H1 (cell line): ENCODE results near the gene SEH1L. TPM values are rescaled to one million over a fixed set of nuclear protein-coding genes. Genes with fewer than 3 reads are reported as not detected.

Experiments
- CTCF ChIA-PET: fragments of 300-600 bp; sonication (Branson Sonifier 250); formaldehyde crosslinking; loops from one replicate; lab custom pipeline; 2021; ENCODE audit not compliant: partially characterized antibody; lab: Charles Lee
- POLR2A ChIA-PET: fragments of 300-600 bp; sonication (Branson Sonifier 250); formaldehyde crosslinking; loops from one replicate; lab custom pipeline; 2021; ENCODE audit warnings: inconsistent platforms; ENCODE audit not compliant: partially characterized antibody; lab: Charles Lee
- DNase-seq, 2 experiments: peaks; one replicate each; pipeline versions ENCODE4 v3.0.0 to v3.0.0-alpha.2; 2010 to 2022; ENCODE audit warnings: low spot score in 2 of 2, low read depth in 1 of 2, mixed read lengths in 1 of 2
- FAIRE-seq: peaks from 2 replicates; lab custom pipeline; 2011; peaks lifted over from hg19 to GRCh38; lab: Jason Lieb, UNC
- H2AFZ ChIP-seq: 2 replicates; pipeline ENCODE4 v1.8.1; 2012; ENCODE audit warnings: low read length, inconsistent platforms
- H2AK5ac ChIP-seq: 2 replicates; pipeline ENCODE4 v1.6.1; 2013; ENCODE audit warnings: low read depth, low read length
- H2BK120ac ChIP-seq: replicated peaks from 2 replicates; pipeline ENCODE3; 2013; ENCODE audit warnings: low read depth, low read length, inconsistent platforms
- H2BK12ac ChIP-seq: 2 replicates; pipeline ENCODE4 v1.6.1; 2013; ENCODE audit warnings: low read depth, low read length
- H2BK15ac ChIP-seq: 2 replicates; pipeline ENCODE4 v1.6.1; 2013; ENCODE audit warnings: low read length
- H2BK20ac ChIP-seq: 2 replicates; pipeline ENCODE4 v1.6.1; 2013; ENCODE audit warnings: low read length
- H2BK5ac ChIP-seq: 2 replicates; pipeline ENCODE4 v1.6.1; 2013; ENCODE audit warnings: low read depth, low read length
- H3K14ac ChIP-seq: 2 replicates; pipeline ENCODE4 v1.6.1; 2013; ENCODE audit warnings: inconsistent platforms; ENCODE audit not compliant: insufficient read length
- H3K18ac ChIP-seq: 2 replicates; pipeline ENCODE4 v1.6.1; 2013; ENCODE audit warnings: low read length; ENCODE audit errors: extremely low read depth
- H3K23ac ChIP-seq: 2 replicates; pipeline ENCODE4 v1.6.1; 2013; ENCODE audit warnings: inconsistent platforms; ENCODE audit not compliant: insufficient read length
- H3K23me2 ChIP-seq: 2 replicates; pipeline ENCODE4 v1.6.1; 2013; ENCODE audit warnings: low read depth, low read length
- H3K27ac ChIP-seq: 2 replicates; pipeline ENCODE4 v1.6.1; 2011; ENCODE audit warnings: low read depth, low read length, inconsistent platforms
- H3K27me3 ChIP-seq, 4 experiments: replicated peaks in 1 of 4; 1 replicate in 1 of 4; 2 replicates in 3 of 4; pipeline versions ENCODE4 v1.6.1 to v1.8.1; 2011 to 2013; ENCODE audit warnings: low read length in 3 of 4, mild to moderate bottlenecking in 3 of 4, inconsistent platforms in 2 of 4, mixed read lengths in 2 of 4, moderate library complexity in 1 of 4; ENCODE audit not compliant: control insufficient read depth in 3 of 4, insufficient read depth in 3 of 4; ENCODE audit errors: extremely low read depth in 1 of 4
- H3K36me3 ChIP-seq, 4 experiments: 2 replicates each; pipeline versions ENCODE4 v1.6.1 to v1.8.1; 2011 to 2013; ENCODE audit warnings: mild to moderate bottlenecking in 4 of 4, low read length in 3 of 4, moderate library complexity in 2 of 4, control low read depth in 1 of 4, inconsistent platforms in 1 of 4; ENCODE audit not compliant: insufficient read depth in 4 of 4, control insufficient read depth in 2 of 4
- H3K4ac ChIP-seq: replicated peaks from 2 replicates; pipeline ENCODE3; 2013; ENCODE audit warnings: low read length, low read depth, mixed read lengths, inconsistent platforms; ENCODE audit not compliant: insufficient read length
- H3K4me1 ChIP-seq, 4 experiments: replicated peaks in 1 of 4; 1 replicate in 1 of 4; 2 replicates in 3 of 4; pipeline versions ENCODE4 v1.6.1 to v1.8.1; 2011 to 2013; ENCODE audit warnings: low read length in 3 of 4, inconsistent platforms in 2 of 4, mixed read lengths in 1 of 4; ENCODE audit not compliant: insufficient read depth in 4 of 4, control insufficient read depth in 3 of 4
- H3K4me2 ChIP-seq, 2 experiments: 2 replicates each; pipeline versions ENCODE4 v1.6.1 to v1.8.1; 2011 to 2013; ENCODE audit warnings: low read depth in 2 of 2, low read length in 2 of 2, control low read depth in 1 of 2, inconsistent platforms in 1 of 2, mild to moderate bottlenecking in 1 of 2; ENCODE audit not compliant: insufficient read depth in 1 of 2
- H3K4me3 ChIP-seq, 4 experiments: fragments of 200-600, 300-600 bp in 1 of 4; sonication (generic), shearing (Covaris generic), sonication (Bioruptor Twin) in 1 of 4; 2 replicates each; pipeline versions ENCODE4 v1.5.1 to v1.8.1; 2011 to 2016; ENCODE audit warnings: low read length in 4 of 4, low read depth in 3 of 4, control low read depth in 2 of 4, inconsistent platforms in 2 of 4, mild to moderate bottlenecking in 2 of 4, mixed read lengths in 1 of 4, moderate library complexity in 1 of 4; ENCODE audit not compliant: insufficient read depth in 2 of 4; ENCODE audit errors: extremely low read depth in 1 of 4
- H3K56ac ChIP-seq: replicated peaks from 2 replicates; pipeline ENCODE3; 2013; ENCODE audit warnings: low read depth, mild to moderate bottlenecking, mixed read lengths, low read length, inconsistent platforms; ENCODE audit not compliant: insufficient read length
- H3K79me1 ChIP-seq: 2 replicates; pipeline ENCODE4 v1.6.1; 2013; ENCODE audit warnings: low read depth, low read length, control low read depth
- H3K79me2 ChIP-seq, 2 experiments: 2 replicates each; pipeline versions ENCODE4 v1.6.1 to v1.8.1; 2012 to 2013; ENCODE audit warnings: low read length in 2 of 2, mild to moderate bottlenecking in 2 of 2, inconsistent platforms in 1 of 2; ENCODE audit not compliant: insufficient read depth in 2 of 2, control insufficient read depth in 1 of 2
- H3K9ac ChIP-seq, 4 experiments: replicated peaks in 1 of 4; 1 replicate in 1 of 4; 2 replicates in 3 of 4; pipeline versions ENCODE4 v1.6.1 to v1.8.1; 2011 to 2013; ENCODE audit warnings: low read depth in 3 of 4, low read length in 3 of 4, control low read depth in 2 of 4, mild to moderate bottlenecking in 2 of 4, moderate library complexity in 2 of 4, inconsistent platforms in 1 of 4; ENCODE audit errors: extremely low read depth in 1 of 4
- H3K9me3 ChIP-seq, 2 experiments: 2 replicates each; pipeline versions ENCODE4 v1.6.1 to v1.8.1; 2012 to 2013; ENCODE audit warnings: mild to moderate bottlenecking in 2 of 2, moderate library complexity in 2 of 2, control low read depth in 1 of 2, inconsistent platforms in 1 of 2, low read depth in 1 of 2, low read length in 1 of 2, mixed read lengths in 1 of 2; ENCODE audit not compliant: insufficient read depth in 2 of 2
- H4K20me1 ChIP-seq, 2 experiments: replicated peaks in 1 of 2; 2 replicates each; pipeline versions ENCODE3 to v1.8.1; 2011 to 2013; ENCODE audit warnings: inconsistent platforms in 2 of 2, low read length in 2 of 2, mild to moderate bottlenecking in 1 of 2; ENCODE audit not compliant: insufficient read depth in 2 of 2, control insufficient read depth in 1 of 2
- H4K5ac ChIP-seq: 2 replicates; pipeline ENCODE4 v1.6.1; 2013; ENCODE audit warnings: low read length, low read depth, mixed read lengths, inconsistent platforms; ENCODE audit not compliant: insufficient read length
- H4K8ac ChIP-seq: 2 replicates; pipeline ENCODE4 v1.8.0; 2013; ENCODE audit warnings: mild to moderate bottlenecking, moderate library complexity, low read length, inconsistent platforms; ENCODE audit not compliant: insufficient read depth; ENCODE audit errors: extremely low read depth
- H4K91ac ChIP-seq: replicated peaks from 2 replicates; pipeline ENCODE3; 2013; ENCODE audit warnings: low read length, mixed read lengths, inconsistent platforms; ENCODE audit not compliant: insufficient read length
- E2F6 ChIP-seq: IDR thresholded peaks from 2 replicates; pipeline ENCODE4 v1.6.1; 2012; ENCODE audit warnings: inconsistent platforms
- EGR1 ChIP-seq: IDR thresholded peaks from 2 replicates; pipeline ENCODE4 v1.6.1; 2011; ENCODE audit warnings: low read depth, low read length, borderline replicate concordance
- HDAC2 ChIP-seq, 2 experiments: fragments of 300-600 bp in 1 of 2; sonication (generic) in 1 of 2; IDR thresholded peaks; 2 replicates each; pipeline ENCODE4 v1.6.1; 2011 to 2012; ENCODE audit warnings: low read depth in 2 of 2, low read length in 2 of 2, mild to moderate bottlenecking in 2 of 2, moderate library complexity in 2 of 2, borderline replicate concordance in 1 of 2, inconsistent platforms in 1 of 2
- SAP30 ChIP-seq: fragments of 300-600 bp; sonication (generic); IDR thresholded peaks from 2 replicates; pipeline ENCODE4 v1.7.1; 2012; ENCODE audit warnings: low read length, moderate library complexity, mild to moderate bottlenecking, inconsistent platforms; ENCODE audit not compliant: insufficient read depth, insufficient replicate concordance
- SP4 ChIP-seq: IDR thresholded peaks from 2 replicates; pipeline ENCODE4 v1.6.1; 2012; ENCODE audit warnings: low read length, inconsistent platforms
- SUZ12 ChIP-seq: fragments of 200-600 bp; sonication (generic); IDR thresholded peaks from 2 replicates; pipeline ENCODE4 v1.6.1; 2012; ENCODE audit warnings: mild to moderate bottlenecking, inconsistent platforms, low read length, moderate library complexity, mixed read lengths
- WGBS, 2 experiments: shearing (Covaris generic) in 1 of 2; methylation state at CpG; one replicate each; pipeline versions ENCODE4 v1.1.6 to v1.1.7; 2013 to 2015; ENCODE audit warnings: low lambda C conversion rate in 2 of 2, mixed read lengths in 2 of 2, inconsistent platforms in 1 of 2, low coverage in 1 of 2, missing lambda C conversion rate in 1 of 2; ENCODE audit not compliant: insufficient replicate concordance in 2 of 2, insufficient coverage in 1 of 2, insufficient read length in 1 of 2; ENCODE audit errors: extremely low coverage in 1 of 2, missing lambda C conversion rate in 1 of 2; 5-methylcytosine and 5-hydroxymethylcytosine counted together
- long read RNA-seq, 2 experiments: library from RNA in 1 of 2; library from capped mRNA in 1 of 2; stranded (forward); transcript quantifications; one replicate each; pipeline ENCODE4 v2.0.0, GENCODE V29; 2021; ENCODE audit warnings: inconsistent platforms in 1 of 2
- polyA minus RNA-seq, 3 experiments: library from RNA; depleted of rRNA, polyadenylated mRNA; stranded (reverse); fragments of >200 nt; gene quantifications; 1 replicate in 2 of 3; 2 replicates in 1 of 3; pipeline ENCODE4 v1.2.3, GENCODE V29; 2011
- polyA plus RNA-seq, 7 experiments: library from polyadenylated mRNA; depleted of rRNA in 3 of 7; stranded (reverse) in 5 of 7; unstranded in 2 of 7; fragments of >200 nt in 5 of 7; fragments of 200-250 nt in 2 of 7; gene quantifications; 1 replicate in 5 of 7; 2 replicates in 1 of 7; 4 replicates in 1 of 7; pipeline versions ENCODE4 v1.2.1 to v1.2.3, GENCODE V29; 2011 to 2013; ENCODE audit warnings: missing spikeins in 2 of 7, mixed read lengths in 2 of 7
- total RNA-seq: library from RNA; stranded (reverse); fragmentation: NEBNext Ultra II Directional; extraction: Animal tissue kit (Norgen Biotek cat#: 25700); gene quantifications from 2 replicates; pipeline ENCODE4 v1.2.1, GENCODE V29; 2021

Gene SEH1L
- total RNA-seq = 92.6 and 96.7 TPM in 2 replicates
- 31.9 and 41.7 TPM in 2 replicates for polyA plus RNA-seq (2011; rRNA removed)
- 43.4 TPM for polyA plus RNA-seq (2011; cell fraction: cytosol; rRNA removed)
- 27.8 TPM for polyA plus RNA-seq (2011; cell fraction: nucleus; rRNA removed)
- polyA plus RNA-seq (2012, experiment 1 of 2) = 37.0 to 49.9 TPM (median 42.1 TPM) in 4 replicates
- polyA plus RNA-seq (2012, experiment 2 of 2) = 7.6 TPM
- 28.0 TPM for polyA plus RNA-seq (2013, experiment 1 of 2)
- polyA plus RNA-seq (2013, experiment 2 of 2) = 30.0 TPM
- polyA minus RNA-seq (2011; rRNA and poly(A)+ RNA removed) = 134 and 195 TPM in 2 replicates
- polyA minus RNA-seq (2011; cell fraction: cytosol; rRNA and poly(A)+ RNA removed) = 36.8 TPM
- polyA minus RNA-seq (2011; cell fraction: nucleus; rRNA and poly(A)+ RNA removed) = 53.9 TPM
- long read RNA-seq, experiment 1, full-length matches to known transcripts = 29 of 68 reads
- long read RNA-seq, experiment 1, partial matches to known transcripts = 21 of 68 reads
- long read RNA-seq, experiment 1, other reads (novel, unspliced or antisense) = 18 of 68 reads
- long read RNA-seq, experiment 2, transcript SEH1L-201 (9 exons, 3,494 nt) = major isoform, 38 of 52 reads
- long read RNA-seq, experiment 2, partial matches to known transcripts = 7 of 52 reads
- long read RNA-seq, experiment 2, other reads (novel, unspliced or antisense) = 7 of 52 reads

GRCh38 chr18:12947285-12948049 lies at the start of gene SEH1L:
Gene SEH1L (plus strand): TSS chr18:12948011. CDS start chr18:12948122, 111 bp downstream.
- Histone ChIP-seq H3K4me1 (peaks cover 0 to 3% (median 2%) of the 10 kb centered on the region in 4 experiments; a peak in 2 of 7 replicates), H2AK5ac (no peak within 1 kb of the TSS), H2AFZ (peak within 1 kb of the TSS; percentile 98), H3K9me3 (peaks cover 0 to 3% of the 10 kb centered on the region in 2 experiments; a peak in 1 of 4 replicates), H2BK12ac (no peak within 1 kb of the TSS), H3K4me3 (peak within 1 kb of the TSS; percentile 69 to 90 (median 84)), H3K27ac (peak within 1 kb of the TSS; percentile 88), H3K18ac (peak within 1 kb of the TSS; percentile 95), H4K91ac (peak within 1 kb of the TSS; percentile 99), H3K23ac (no peak within 1 kb of the TSS), H2BK120ac (no peak within 1 kb of the TSS), H3K23me2 (peaks cover 7% of the 10 kb centered on the region), H3K79me1 (peaks cover 3% of the 10 kb centered on the region; the same call in 1 of the 2 replicates), H3K79me2 (peaks cover 7 to 35% of the 10 kb centered on the region in 2 experiments; a peak in 3 of 4 replicates), H2BK20ac (no peak within 1 kb of the TSS), H2BK5ac (peak within 1 kb of the TSS; percentile 97), H3K9ac (peak within 1 kb of the TSS; percentile 70 to 91 (median 86)), H2BK15ac (0 out of 2 replicates have a peak within 1 kb of the TSS, but pooled peaks have one; percentile 81), H3K4me2 (peak within 1 kb of the TSS; percentile 82 to 93), H4K20me1 (peaks cover 0 to 3% of the 10 kb centered on the region in 2 experiments), H4K5ac (peak within 1 kb of the TSS; percentile 95), H3K27me3 (no peaks in the 10 kb centered on the region), H3K56ac (peak within 1 kb of the TSS; percentile 90), H4K8ac (peak within 1 kb of the TSS; percentile 98; the same call in 1 of the 2 replicates), H3K4ac (peak within 1 kb of the TSS; percentile 100), H3K36me3 (peaks cover 0 to 3% (median 1%) of the 10 kb centered on the region in 4 experiments; a peak in 1 of 8 replicates), H3K14ac (no peak within 1 kb of the TSS)
- POLR2A ChIA-PET = interaction anchor here (0.8 to 1.3 kb wide), 9 partner anchors 15 to 1162 kb away, joined by 3 to 7 read pairs (median 3); partner anchors contain the start of genes CEP192 and PTPN2
- DNase-seq (peak; percentile 96 to 99), FAIRE-seq (no peak)
- WGBS, 2 experiments = 6% methylated on average over 28 of the region's 58 CpGs; no CpG with 5 or more reads in 1 of the 2 experiments
- CTCF ChIA-PET = no interaction called here
- TF ChIP-seq E2F6 (peak; percentile 64; the same call in 1 of the 2 replicates), SAP30 (peak; percentile 93), EGR1 (peak; percentile 92), SUZ12 (0 out of 2 replicates have a peak, but pooled peaks have one; percentile 17), HDAC2 (IDR thresholded peaks at IDR 0.05; ENCODE audit: borderline replicate concordance in 1 of 2, low read depth in 2 of 2, low read length in 2 of 2) (0 out of 4 replicates have a peak, but pooled peaks of 1 of the 2 experiments have one; percentile 37), SP4 (no peak)
